Neural cell (in vitro differentiated cells): Measurements from ENCODE around the gene ACSS2. TPM values are rescaled to one million over a fixed set of nuclear protein-coding genes. Genes with fewer than 3 reads are reported as not detected.

Experiments used
- H2AFZ ChIP-seq: fragments of 200-600, 300-800 bp; sonication (generic), shearing (Covaris generic); 2 replicates; pipeline ENCODE4 v1.6.0; 2014; ENCODE audit warnings: low read depth, mild to moderate bottlenecking, antibody characterized with exemption, low read length, moderate library complexity
- H3F3A ChIP-seq: fragments of 200-600 bp; shearing (Covaris generic); 2 replicates; pipeline ENCODE4 v1.6.1; 2016; ENCODE audit warnings: mild to moderate bottlenecking, moderate library complexity, mixed read lengths, antibody characterized with exemption, low read length; ENCODE audit not compliant: insufficient read depth, poor library complexity, severe bottlenecking
- H3K27ac ChIP-seq: fragments of 200-600, 300-800 bp; sonication (generic), shearing (Covaris generic); 2 replicates; pipeline ENCODE4 v1.5.1; 2014; ENCODE audit warnings: mild to moderate bottlenecking, low read length, moderate library complexity
- H3K27me3 ChIP-seq: fragments of 300-800, 200-600 bp; sonication (generic), shearing (Covaris generic); 2 replicates; pipeline ENCODE4 v1.6.0; 2014; ENCODE audit warnings: mild to moderate bottlenecking, low read depth, low read length, moderate library complexity; ENCODE audit not compliant: insufficient read depth
- H3K36me3 ChIP-seq: fragments of 300-800, 200-600 bp; sonication (generic), shearing (Covaris generic); 2 replicates; pipeline ENCODE4 v1.5.1; 2014; ENCODE audit warnings: mild to moderate bottlenecking, antibody characterized with exemption, low read length, moderate library complexity; ENCODE audit not compliant: insufficient read depth
- H3K4me2 ChIP-seq: fragments of 300-800, 200-600 bp; sonication (generic), shearing (Covaris generic); 2 replicates; pipeline ENCODE4 v1.6.0; 2014; ENCODE audit warnings: mild to moderate bottlenecking, low read length
- H3K4me3 ChIP-seq: fragments of 300-800, 200-600 bp; sonication (generic), shearing (Covaris generic); 2 replicates; pipeline ENCODE4 v1.5.1; 2014; ENCODE audit warnings: mild to moderate bottlenecking, low read length, moderate library complexity
- H3K79me2 ChIP-seq: fragments of 200-600 bp; shearing (Covaris generic); replicated peaks from 2 replicates; pipeline ENCODE4 v1.6.0; 2014; ENCODE audit warnings: mild to moderate bottlenecking, low read length, moderate library complexity; ENCODE audit not compliant: insufficient read depth
- H3K9ac ChIP-seq: fragments of 300-800, 200-600 bp; sonication (generic), shearing (Covaris generic); 2 replicates; pipeline ENCODE4 v1.6.1; 2016; ENCODE audit warnings: mild to moderate bottlenecking, low read length, mixed read lengths
- H3K9me2 ChIP-seq: fragments of 200-600 bp; shearing (Covaris generic); 2 replicates; pipeline ENCODE4 v1.6.1; 2016; ENCODE audit warnings: mild to moderate bottlenecking, low read length, mixed read lengths; ENCODE audit not compliant: insufficient read depth
- H3K9me3 ChIP-seq: fragments of 200-600, 300-800 bp; sonication (generic), shearing (Covaris generic); 2 replicates; pipeline ENCODE4 v1.6.1; 2016; ENCODE audit warnings: mild to moderate bottlenecking, mixed run types, low read length, moderate library complexity, mixed read lengths
- H4K20me1 ChIP-seq: fragments of 200-600 bp; shearing (Covaris generic); 2 replicates; pipeline ENCODE4 v1.6.1; 2016; ENCODE audit warnings: mild to moderate bottlenecking, mixed run types; ENCODE audit not compliant: insufficient read depth
- EP300 ChIP-seq: fragments of 450-650 bp; conservative IDR thresholded peaks from 2 replicates; pipeline ENCODE4 v1.6.1; 2014; ENCODE audit warnings: antibody characterized with exemption, mild to moderate bottlenecking, moderate library complexity; ENCODE audit not compliant: poor library complexity, severe bottlenecking
- EZH2 ChIP-seq: fragments of 200-600, 300-800 bp; shearing (Covaris generic), sonication (generic); IDR thresholded peaks from 2 replicates; pipeline ENCODE4 v1.6.1; 2014; ENCODE audit warnings: antibody characterized with exemption, low read length, borderline replicate concordance, mild to moderate bottlenecking; ENCODE audit not compliant: insufficient read depth, poor library complexity, severe bottlenecking
- MXI1 ChIP-seq: fragments of 450-650 bp; conservative IDR thresholded peaks from 2 replicates; pipeline ENCODE4 v1.6.1; 2014; ENCODE audit warnings: antibody characterized with exemption, mild to moderate bottlenecking; ENCODE audit not compliant: poor library complexity, severe bottlenecking
- POLR2AphosphoS5 ChIP-seq: IDR thresholded peaks from 2 replicates; pipeline ENCODE4 v1.6.1; 2012
- RAD21 ChIP-seq: fragments of 450-650 bp; conservative IDR thresholded peaks from 2 replicates; pipeline ENCODE4 v1.6.1; 2014; ENCODE audit warnings: antibody characterized with exemption, mild to moderate bottlenecking, moderate library complexity
- SMC3 ChIP-seq: fragments of 450-650 bp; conservative IDR thresholded peaks from 2 replicates; pipeline ENCODE4 v1.6.1; 2014; ENCODE audit warnings: antibody characterized with exemption, mild to moderate bottlenecking, moderate library complexity; ENCODE audit not compliant: poor library complexity
- TAF1 ChIP-seq: IDR thresholded peaks from 2 replicates; pipeline ENCODE4 v1.6.1; 2012; ENCODE audit warnings: low read depth
- polyA plus RNA-seq: library from polyadenylated mRNA; depleted of rRNA; stranded (reverse); fragments of >200 nt; gene quantifications from 2 replicates; pipeline ENCODE4 v1.2.3, GENCODE V29; 2014
- TF ChIP-seq, protein P1 (sequence below): IDR thresholded peaks from 2 replicates; pipeline ENCODE4 v1.6.1; 2012; ENCODE audit warnings: borderline replicate concordance
- TF ChIP-seq, protein P2 (sequence below): fragments of 450-650 bp; IDR thresholded peaks from 2 replicates; pipeline ENCODE4 v1.5.1; 2014; ENCODE audit warnings: antibody characterized with exemption, mild to moderate bottlenecking, moderate library complexity; ENCODE audit not compliant: poor library complexity, severe bottlenecking

The ACSS2 gene
- polyA plus RNA-seq, 1 donor from 2014 or later = 12.3 TPM

DNA sequence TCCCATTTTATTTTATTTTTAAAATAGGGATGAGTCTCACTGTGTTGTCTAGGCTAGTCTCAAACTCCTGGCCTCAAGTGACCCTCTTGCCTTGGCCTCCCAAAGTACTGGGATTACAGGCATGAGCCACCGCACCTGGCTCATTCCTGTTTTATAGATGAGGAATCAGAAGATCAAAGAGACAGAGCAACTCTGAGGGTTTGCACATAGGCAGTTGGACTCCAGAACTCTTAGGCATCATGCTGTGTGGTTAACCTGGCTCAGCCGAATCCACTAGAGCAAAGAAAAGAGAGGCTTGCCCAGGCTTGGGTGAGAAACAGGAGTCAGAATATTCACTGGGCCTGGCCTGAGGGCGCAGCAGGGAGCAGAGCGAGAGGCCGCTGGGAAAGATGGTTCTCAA, 88.6 kb downstream of the ACSS2 start:
- no peak overlapping the region for H2AFZ ChIP-seq
- no peak overlapping the region for H3K4me3 ChIP-seq
- H3K36me3 ChIP-seq = no peaks in the 10 kb centered on the region
- H3F3A ChIP-seq = no peaks in the 10 kb centered on the region
- no peaks in the 10 kb centered on the region for H3K27me3 ChIP-seq
- no peaks in the 10 kb centered on the region for H4K20me1 ChIP-seq
- no peak overlapping the region for H3K9ac ChIP-seq
- H3K9me2 ChIP-seq = no peaks in the 10 kb centered on the region
- TF ChIP-seq EZH2 (no peak), EP300 (no peak), POLR2AphosphoS5 (no peak), TAF1 (no peak), MXI1 (no peak), SMC3 (no peak), RAD21 (no peak)
- TF ChIP-seq, protein P1, sequence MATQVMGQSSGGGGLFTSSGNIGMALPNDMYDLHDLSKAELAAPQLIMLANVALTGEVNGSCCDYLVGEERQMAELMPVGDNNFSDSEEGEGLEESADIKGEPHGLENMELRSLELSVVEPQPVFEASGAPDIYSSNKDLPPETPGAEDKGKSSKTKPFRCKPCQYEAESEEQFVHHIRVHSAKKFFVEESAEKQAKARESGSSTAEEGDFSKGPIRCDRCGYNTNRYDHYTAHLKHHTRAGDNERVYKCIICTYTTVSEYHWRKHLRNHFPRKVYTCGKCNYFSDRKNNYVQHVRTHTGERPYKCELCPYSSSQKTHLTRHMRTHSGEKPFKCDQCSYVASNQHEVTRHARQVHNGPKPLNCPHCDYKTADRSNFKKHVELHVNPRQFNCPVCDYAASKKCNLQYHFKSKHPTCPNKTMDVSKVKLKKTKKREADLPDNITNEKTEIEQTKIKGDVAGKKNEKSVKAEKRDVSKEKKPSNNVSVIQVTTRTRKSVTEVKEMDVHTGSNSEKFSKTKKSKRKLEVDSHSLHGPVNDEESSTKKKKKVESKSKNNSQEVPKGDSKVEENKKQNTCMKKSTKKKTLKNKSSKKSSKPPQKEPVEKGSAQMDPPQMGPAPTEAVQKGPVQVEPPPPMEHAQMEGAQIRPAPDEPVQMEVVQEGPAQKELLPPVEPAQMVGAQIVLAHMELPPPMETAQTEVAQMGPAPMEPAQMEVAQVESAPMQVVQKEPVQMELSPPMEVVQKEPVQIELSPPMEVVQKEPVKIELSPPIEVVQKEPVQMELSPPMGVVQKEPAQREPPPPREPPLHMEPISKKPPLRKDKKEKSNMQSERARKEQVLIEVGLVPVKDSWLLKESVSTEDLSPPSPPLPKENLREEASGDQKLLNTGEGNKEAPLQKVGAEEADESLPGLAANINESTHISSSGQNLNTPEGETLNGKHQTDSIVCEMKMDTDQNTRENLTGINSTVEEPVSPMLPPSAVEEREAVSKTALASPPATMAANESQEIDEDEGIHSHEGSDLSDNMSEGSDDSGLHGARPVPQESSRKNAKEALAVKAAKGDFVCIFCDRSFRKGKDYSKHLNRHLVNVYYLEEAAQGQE = no peak
- TF ChIP-seq, protein P2, sequence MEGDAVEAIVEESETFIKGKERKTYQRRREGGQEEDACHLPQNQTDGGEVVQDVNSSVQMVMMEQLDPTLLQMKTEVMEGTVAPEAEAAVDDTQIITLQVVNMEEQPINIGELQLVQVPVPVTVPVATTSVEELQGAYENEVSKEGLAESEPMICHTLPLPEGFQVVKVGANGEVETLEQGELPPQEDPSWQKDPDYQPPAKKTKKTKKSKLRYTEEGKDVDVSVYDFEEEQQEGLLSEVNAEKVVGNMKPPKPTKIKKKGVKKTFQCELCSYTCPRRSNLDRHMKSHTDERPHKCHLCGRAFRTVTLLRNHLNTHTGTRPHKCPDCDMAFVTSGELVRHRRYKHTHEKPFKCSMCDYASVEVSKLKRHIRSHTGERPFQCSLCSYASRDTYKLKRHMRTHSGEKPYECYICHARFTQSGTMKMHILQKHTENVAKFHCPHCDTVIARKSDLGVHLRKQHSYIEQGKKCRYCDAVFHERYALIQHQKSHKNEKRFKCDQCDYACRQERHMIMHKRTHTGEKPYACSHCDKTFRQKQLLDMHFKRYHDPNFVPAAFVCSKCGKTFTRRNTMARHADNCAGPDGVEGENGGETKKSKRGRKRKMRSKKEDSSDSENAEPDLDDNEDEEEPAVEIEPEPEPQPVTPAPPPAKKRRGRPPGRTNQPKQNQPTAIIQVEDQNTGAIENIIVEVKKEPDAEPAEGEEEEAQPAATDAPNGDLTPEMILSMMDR = no peak
- no peak overlapping the region for H3K4me2 ChIP-seq
- no peaks in the 10 kb centered on the region for H3K79me2 ChIP-seq
- no peak overlapping the region for H3K27ac ChIP-seq
- H3K9me3 ChIP-seq = no peaks in the 10 kb centered on the region

DNA sequence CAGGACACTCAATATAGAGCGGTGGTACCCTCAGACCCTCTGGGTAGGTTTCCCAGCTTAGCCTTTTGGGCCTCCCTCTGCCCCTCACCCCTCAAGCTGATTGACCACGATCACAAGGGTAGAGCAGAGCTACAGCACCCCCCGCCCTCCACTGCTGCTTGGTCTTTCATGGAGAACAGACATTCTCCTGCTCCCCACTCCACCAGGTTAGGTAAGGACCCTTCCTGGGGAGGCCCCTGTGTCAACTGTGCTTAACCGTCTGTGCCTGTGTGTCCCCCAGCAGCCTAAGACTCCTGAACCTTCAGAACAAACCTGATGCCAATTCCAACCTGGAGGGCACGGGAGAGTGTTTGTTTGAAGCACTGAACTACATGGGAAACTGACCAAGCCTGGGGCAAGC, 91.0 kb downstream of the ACSS2 start:
- H3F3A ChIP-seq = no peaks in the 10 kb centered on the region
- H3K36me3 ChIP-seq = no peaks in the 10 kb centered on the region
- H3K4me2 ChIP-seq = no peak overlapping the region
- H3K27me3 ChIP-seq = no peaks in the 10 kb centered on the region
- no peak overlapping the region for H3K4me3 ChIP-seq
- H3K9me3 ChIP-seq = no peaks in the 10 kb centered on the region
- H3K27ac ChIP-seq = no peak overlapping the region
- no peaks in the 10 kb centered on the region for H4K20me1 ChIP-seq
- TF ChIP-seq EZH2 (no peak), POLR2AphosphoS5 (no peak), TAF1 (no peak), EP300 (no peak), SMC3 (no peak), RAD21 (no peak)
- TF ChIP-seq, protein P1 = no peak
- TF ChIP-seq, protein P2 = no peak
- H2AFZ ChIP-seq = no peak overlapping the region
- H3K79me2 ChIP-seq = no peaks in the 10 kb centered on the region
- H3K9me2 ChIP-seq = no peaks in the 10 kb centered on the region
- no peak overlapping the region for H3K9ac ChIP-seq
